T-helper 22 cell (primary cell): Measurements from ENCODE around the gene TSPAN3.

ENCODE experiments used
- DNase-seq: peaks from one replicate; pipeline ENCODE4 v3.0.0-alpha.2; 2020; ENCODE audit warnings: low read depth

The TSPAN3 gene

GRCh38 chr15:77022646-77023575, 48.0 kb downstream of the TSPAN3 start:
- no peak for DNase-seq

- DNase-seq, result peak; percentile 59
These were observed 49.0 kb downstream of the TSPAN3 start for GRCh38 chr15:77021803-77022381.

GRCh38 chr15:77021088-77021481, 49.8 kb downstream of the TSPAN3 start:
- DNase-seq, result no peak

- no peak for DNase-seq
These were observed 50.4 kb downstream of the TSPAN3 start for GRCh38 chr15:77020348-77021087.

- DNase-seq, result peak; percentile 33
These were observed 51.2 kb downstream of the TSPAN3 start for GRCh38 chr15:77019521-77020331.

GRCh38 chr15:77018796-77019505, 52.0 kb downstream of the TSPAN3 start:
- DNase-seq, result no peak

- no peak for DNase-seq
These were observed 52.9 kb downstream of the TSPAN3 start for GRCh38 chr15:77017761-77018720.

- no peak for DNase-seq
These were observed 53.7 kb downstream of the TSPAN3 start for GRCh38 chr15:77017091-77017660.

- DNase-seq, result no peak
These were observed 54.6 kb downstream of the TSPAN3 start for GRCh38 chr15:77016321-77016695.

GRCh38 chr15:77015646-77016320, 55.1 kb downstream of the TSPAN3 start:
- DNase-seq, result no peak

GRCh38 chr15:77014132-77015081, 56.5 kb downstream of the TSPAN3 start:
- no peak for DNase-seq

- DNase-seq, result peak; percentile 75
These were observed 57.2 kb downstream of the TSPAN3 start for GRCh38 chr15:77013776-77014131.

GRCh38 chr15:77012868-77013267, 58.0 kb downstream of the TSPAN3 start:
- peak; percentile 26 for DNase-seq

- DNase-seq, result no peak
These were observed 58.7 kb downstream of the TSPAN3 start for GRCh38 chr15:77012117-77012712.

GRCh38 chr15:77010857-77011256, 60.1 kb downstream of the TSPAN3 start:
- DNase-seq, result no peak

GRCh38 chr15:77010312-77010686, 60.6 kb downstream of the TSPAN3 start:
- no peak for DNase-seq

GRCh38 chr15:77009646-77010311, 61.1 kb downstream of the TSPAN3 start:
- no peak for DNase-seq
